ENCODE results near the gene COL12A1. TPM values are rescaled to one million over a fixed set of nuclear protein-coding genes. Genes with fewer than 3 reads are reported as not detected.

COL12A1 gene
- total RNA-seq, 1 experiment from 2014 or later, result 0.96 TPM

GRCh38 chr6:75106426-75106825 lies 99.4 kb downstream of the COL12A1 start:
- Histone ChIP-seq H3K14ac (ENCODE audit: insufficient read depth, low read length) (no peak overlapping the region), H2AK5ac (ENCODE audit: insufficient read length, low read length) (no peak overlapping the region), H3K9ac (ENCODE audit: extremely low read depth, insufficient read length, low read length) (no peak overlapping the region), H2BK5ac (ENCODE audit: insufficient read length, low read length) (no peak overlapping the region), H3K4me2 (ENCODE audit: insufficient read depth, insufficient read length, low read length) (no peak overlapping the region), H4K20me1 (ENCODE audit: control insufficient read depth, insufficient read depth, insufficient read length) (no peaks in the 10 kb centered on the region), H3K27ac (ENCODE audit: insufficient read length, low read depth, low read length) (no peak overlapping the region), H3K9me3 (ENCODE audit: control insufficient read depth, low read depth, low read length) (no peaks in the 10 kb centered on the region), H2BK120ac (ENCODE audit: low read depth, low read length, poor library complexity, severe bottlenecking) (no peak overlapping the region), H3K18ac (ENCODE audit: insufficient read length, low read depth, low read length) (no peak overlapping the region), H3K4me1 (ENCODE audit: insufficient read depth, low read length) (no peaks in the 10 kb centered on the region), H4K5ac (ENCODE audit: insufficient read length, low read depth, low read length) (no peak overlapping the region), H2BK12ac (ENCODE audit: insufficient read length, low read depth, low read length) (no peak overlapping the region), H4K91ac (ENCODE audit: insufficient read length, low read depth, low read length) (no peak overlapping the region), H3K79me1 (ENCODE audit: insufficient read depth, low read depth, low read length, poor library complexity, severe bottlenecking) (no peaks in the 10 kb centered on the region), H2AFZ (ENCODE audit: low read length) (no peak overlapping the region), H3K79me2 (ENCODE audit: insufficient read depth, low read length) (no peaks in the 10 kb centered on the region), H3T11ph (ENCODE audit: low read length) (no peak overlapping the region), H3K23ac (ENCODE audit: insufficient read length, low read depth, low read length) (no peak overlapping the region), H4K8ac (replicated peaks; ENCODE audit: insufficient read length, low read depth, low read length) (no peak overlapping the region), H3K4ac (ENCODE audit: low read depth, low read length) (no peak overlapping the region), H3K23me2 (ENCODE audit: insufficient read length, low read depth, low read length, poor library complexity, severe bottlenecking) (no peaks in the 10 kb centered on the region), H2BK20ac (ENCODE audit: low read depth, low read length, poor library complexity, severe bottlenecking) (no peak overlapping the region), H3K27me3 (ENCODE audit: insufficient read depth, low read length) (no peaks in the 10 kb centered on the region), H3K56ac (ENCODE audit: insufficient read length, low read depth, low read length) (no peak overlapping the region), H2BK15ac (ENCODE audit: low read depth, low read length) (no peak overlapping the region)
- Mint-ChIP-seq H3K4me3 (no peak overlapping the region), H3K27me3 (ENCODE audit: low read depth) (no peaks in the 10 kb centered on the region), H3K4me1 (no peaks in the 10 kb centered on the region), H3K27ac (no peak overlapping the region), H3K9me3 (no peaks in the 10 kb centered on the region), H3K36me3 (ENCODE audit: insufficient read depth in 1 of 3, low read depth in 3 of 3) (no peaks in the 10 kb centered on the region)
- TF ChIP-seq CTCF (conservative IDR thresholded peaks at IDR 0.05), result no peak
- no CpG with 5 or more reads among the region's 2 CpGs for WGBS (ENCODE audit: extremely low coverage, insufficient read length, low lambda C conversion rate)
- no peak for DNase-seq

Measured in H9 (cell line).